Astrocyte of the spinal cord (primary cell): ENCODE data around the gene MYOG.

Experiments used
- DNase-seq: peaks from one replicate; pipeline ENCODE4 v3.0.0; 2011; ENCODE audit warnings: low read depth, low spot score
- H3K4me3 ChIP-seq: 2 replicates; pipeline ENCODE4 v1.5.1; 2011; ENCODE audit warnings: low read depth, mild to moderate bottlenecking, low read length, moderate library complexity
- in situ Hi-C: cut with HindIII; loops from 2 replicates; pipeline ENCODE4 v1.10.0; 2017; ENCODE audit warnings: low sequenced_read_pairs
- TF ChIP-seq, protein P1 (sequence below): IDR thresholded peaks from 2 replicates; pipeline ENCODE4 v1.5.1; 2012; ENCODE audit warnings: low read depth, mild to moderate bottlenecking, low read length, inconsistent platforms

Gene MYOG

GRCh38 chr1:203065191-203065590, 20.6 kb downstream of the MYOG start:
- in situ Hi-C loops = no loop called here
- H3K4me3 ChIP-seq = no peak overlapping the region
- DNase-seq = no peak
- TF ChIP-seq, protein P1, sequence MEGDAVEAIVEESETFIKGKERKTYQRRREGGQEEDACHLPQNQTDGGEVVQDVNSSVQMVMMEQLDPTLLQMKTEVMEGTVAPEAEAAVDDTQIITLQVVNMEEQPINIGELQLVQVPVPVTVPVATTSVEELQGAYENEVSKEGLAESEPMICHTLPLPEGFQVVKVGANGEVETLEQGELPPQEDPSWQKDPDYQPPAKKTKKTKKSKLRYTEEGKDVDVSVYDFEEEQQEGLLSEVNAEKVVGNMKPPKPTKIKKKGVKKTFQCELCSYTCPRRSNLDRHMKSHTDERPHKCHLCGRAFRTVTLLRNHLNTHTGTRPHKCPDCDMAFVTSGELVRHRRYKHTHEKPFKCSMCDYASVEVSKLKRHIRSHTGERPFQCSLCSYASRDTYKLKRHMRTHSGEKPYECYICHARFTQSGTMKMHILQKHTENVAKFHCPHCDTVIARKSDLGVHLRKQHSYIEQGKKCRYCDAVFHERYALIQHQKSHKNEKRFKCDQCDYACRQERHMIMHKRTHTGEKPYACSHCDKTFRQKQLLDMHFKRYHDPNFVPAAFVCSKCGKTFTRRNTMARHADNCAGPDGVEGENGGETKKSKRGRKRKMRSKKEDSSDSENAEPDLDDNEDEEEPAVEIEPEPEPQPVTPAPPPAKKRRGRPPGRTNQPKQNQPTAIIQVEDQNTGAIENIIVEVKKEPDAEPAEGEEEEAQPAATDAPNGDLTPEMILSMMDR = no peak

GRCh38 chr1:203063287-203063686, 22.5 kb downstream of the MYOG start:
- TF ChIP-seq, protein P1 = no peak
- in situ Hi-C loops = no loop called here
- no peak overlapping the region for H3K4me3 ChIP-seq
- no peak for DNase-seq

- in situ Hi-C loops = no loop called here
- DNase-seq = no peak
- TF ChIP-seq, protein P1 = no peak
- H3K4me3 ChIP-seq = no peak overlapping the region
These were observed 25.7 kb downstream of the MYOG start for GRCh38 chr1:203060115-203060514.

GRCh38 chr1:203059485-203059884, 26.3 kb downstream of the MYOG start:
- TF ChIP-seq, protein P1 = no peak
- DNase-seq = no peak
- H3K4me3 ChIP-seq = no peak overlapping the region
- in situ Hi-C loops = no loop called here

DNA sequence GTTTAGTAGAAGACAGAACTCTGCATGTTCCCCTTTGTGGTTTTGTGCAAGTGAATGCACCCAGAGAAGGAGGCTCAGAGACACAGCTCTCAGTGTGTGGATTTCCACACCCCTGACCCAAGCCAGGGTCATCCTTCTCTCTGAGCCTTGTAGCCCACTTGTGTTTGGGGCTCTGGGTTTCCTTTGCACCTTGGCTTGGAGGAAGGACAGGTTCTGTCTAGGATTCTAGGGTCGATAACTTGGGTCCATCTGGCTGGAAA, 27.2 kb downstream of the MYOG start:
- no peak overlapping the region for H3K4me3 ChIP-seq
- in situ Hi-C loops = no loop called here
- DNase-seq = no peak
- TF ChIP-seq, protein P1 = no peak

- TF ChIP-seq, protein P1 = no peak
These were observed 27.7 kb downstream of the MYOG start for GRCh38 chr1:203057911-203058675.

DNA sequence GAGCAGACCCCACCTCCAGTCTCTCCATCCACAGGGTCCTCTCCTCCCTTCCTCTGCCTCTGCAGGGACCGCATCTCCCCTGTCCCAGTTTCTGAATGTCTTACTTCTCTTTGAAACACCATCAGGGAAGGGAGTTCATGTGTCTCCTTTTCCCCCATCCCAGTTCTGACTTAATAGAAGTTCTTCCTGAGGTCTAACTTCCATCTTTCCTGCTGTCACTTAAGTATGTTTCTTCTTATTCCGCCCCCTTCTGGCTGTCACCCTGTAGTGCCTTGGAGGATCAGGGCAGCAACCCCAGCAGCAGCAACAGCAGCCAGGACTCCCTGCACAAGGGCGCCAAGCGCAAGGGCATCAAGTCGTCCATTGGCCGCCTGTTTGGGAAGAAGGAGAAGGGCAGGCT, 29.3 kb downstream of the MYOG start:
- no peak for DNase-seq
- in situ Hi-C loops = no loop called here
- TF ChIP-seq, protein P1 = peak; percentile 16
- H3K4me3 ChIP-seq = no peak overlapping the region

More at GRCh38 chr1:203057911-203058675, 27.7 kb downstream of the MYOG start:
- in situ Hi-C loops = no loop called here
- no peak for DNase-seq
- H3K4me3 ChIP-seq = no peak overlapping the region
